Endometrial microvascular endothelial cells (primary cell): ENCODE results near the gene ABR. TPM values are rescaled to one million over a fixed set of nuclear protein-coding genes. Genes with fewer than 3 reads are reported as not detected.
"Not testable (repeated sequence)": the region's sequence is repeated elsewhere in the genome, so short reads cannot be mapped to it uniquely, and the experiment has no call there.

Experiments used
- in situ Hi-C: cut with HindIII; loops from 2 replicates; pipeline ENCODE4 v1.10.0; 2017; ENCODE audit warnings: low sequenced_read_pairs, low pct_unique_long_range_greater_than_20kb; ENCODE audit errors: inconsistent ontology term
- total RNA-seq: library from RNA; depleted of rRNA; stranded (reverse); fragments of >200 nt; gene quantifications from one replicate; pipeline ENCODE4 v1.2.3, GENCODE V29; 2015; ENCODE audit errors: inconsistent ontology term

ABR gene
- total RNA-seq, 1 donor from 2014 or later, result 63.0 TPM

DNA sequence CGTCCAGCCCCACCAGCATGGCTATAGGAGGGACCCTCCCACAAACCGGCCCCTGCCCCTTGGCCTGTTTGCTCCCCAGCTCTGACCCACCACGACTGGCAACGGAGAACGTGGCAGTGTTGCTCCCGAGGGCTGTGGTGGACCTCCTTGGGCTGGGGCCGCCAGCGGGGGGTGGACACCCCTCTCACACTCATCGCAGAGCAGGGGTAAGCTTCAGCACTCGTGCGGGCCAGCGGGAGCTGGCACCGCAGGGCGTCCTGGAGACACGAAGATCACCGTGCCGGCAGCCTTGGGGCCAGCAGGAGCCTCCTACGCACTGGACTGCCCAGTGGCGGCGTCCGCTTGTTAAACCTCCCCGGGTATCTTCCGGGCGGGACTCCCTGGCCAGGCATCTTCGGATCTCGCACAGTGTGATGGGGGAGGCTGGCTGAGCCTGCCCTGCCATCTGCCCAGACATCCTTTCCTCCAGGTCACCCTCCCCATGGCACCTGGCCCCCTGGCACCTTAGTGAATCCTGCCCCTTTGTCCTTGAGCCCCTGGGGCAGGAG lies 53.5 kb downstream of the ABR start:
- in situ Hi-C loops, result no loop called here

DNA sequence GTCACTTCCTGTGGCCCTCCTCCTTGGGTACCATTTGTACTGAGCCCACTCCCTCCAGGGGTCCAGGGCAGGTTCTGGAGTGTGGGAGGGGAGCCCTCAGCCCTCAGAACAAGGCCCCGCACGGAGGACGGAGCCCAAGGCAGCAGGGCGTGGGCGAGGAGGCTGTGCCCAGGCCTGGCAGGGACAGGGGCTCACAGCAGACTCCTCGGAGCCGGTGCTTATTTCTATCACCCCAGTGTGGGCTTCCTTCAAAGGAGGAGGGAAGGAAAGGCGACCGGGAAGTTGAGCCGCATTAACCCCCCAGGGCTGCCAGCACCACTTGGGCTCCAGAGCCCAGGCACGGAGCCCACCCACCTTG lies 54.0 kb downstream of the ABR start:
- in situ Hi-C loops, result no loop called here

DNA sequence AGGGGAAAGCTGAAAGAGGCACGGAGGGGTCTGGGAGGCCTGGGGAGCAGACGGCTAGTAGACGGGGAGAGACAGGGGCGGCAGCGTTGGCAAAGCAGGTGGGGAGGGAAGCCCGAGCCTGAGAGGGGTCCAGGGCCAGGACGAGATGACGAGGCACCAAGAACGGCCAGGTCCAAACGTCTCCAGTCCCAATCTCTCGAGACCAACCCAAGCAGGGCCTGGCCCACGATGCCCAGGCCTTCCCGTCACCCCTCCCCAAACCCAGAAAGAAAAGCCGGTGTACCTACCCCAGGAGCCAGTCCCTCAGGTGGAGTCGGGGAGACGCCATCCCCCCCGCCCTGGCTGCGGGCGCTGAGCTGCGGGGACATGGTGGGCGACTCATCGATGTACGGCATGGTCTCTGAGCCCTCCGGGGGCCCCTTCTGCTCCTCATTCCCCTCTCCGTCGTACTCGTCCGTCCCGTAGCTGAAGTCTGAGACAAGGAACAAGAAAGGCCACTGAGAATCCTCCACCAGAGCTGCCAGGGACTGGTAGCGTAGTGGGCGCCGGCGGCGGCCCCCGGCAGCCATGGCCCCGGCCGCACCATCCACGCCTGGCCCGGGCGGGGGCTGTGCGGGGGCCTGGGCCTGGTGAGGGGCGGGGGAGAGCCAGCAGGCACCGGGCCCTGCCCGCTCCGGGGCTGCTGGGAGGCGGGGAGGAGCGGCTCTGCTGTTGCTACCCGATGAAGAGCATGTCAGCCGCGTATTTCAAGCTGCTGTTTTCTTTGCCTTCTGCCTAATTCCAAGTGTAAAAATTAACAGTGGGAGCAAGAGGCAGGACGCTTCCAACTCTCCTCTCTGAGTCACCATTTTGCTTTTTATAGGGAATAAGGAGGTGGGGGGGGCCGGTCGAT lies 54.6 kb downstream of the ABR start:
- in situ Hi-C loops, result no loop called here

GRCh38 chr17:1123921-1124715 lies 55.7 kb downstream of the ABR start:
- in situ Hi-C loops, result no loop called here

DNA sequence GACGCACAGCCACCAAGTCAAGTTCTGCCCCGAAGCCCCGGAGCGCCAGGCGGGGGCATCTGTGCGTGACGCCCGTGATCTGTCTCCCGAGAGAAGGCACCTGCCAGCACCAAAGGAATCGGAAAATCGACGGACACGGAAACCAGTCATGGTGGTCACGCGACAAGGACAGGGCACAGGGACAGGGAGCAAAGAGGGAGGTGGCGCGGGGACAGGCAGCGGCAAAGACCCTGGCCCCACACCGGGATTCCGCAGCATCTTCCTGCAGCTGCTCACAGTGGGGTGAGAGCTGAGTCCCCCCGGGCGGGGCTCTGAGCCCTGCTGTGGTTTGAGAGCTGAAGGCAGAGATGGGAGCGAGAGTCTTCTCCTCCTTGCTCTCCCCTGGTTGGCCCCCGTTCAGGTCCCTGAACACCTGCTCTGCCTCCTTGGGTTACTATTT lies 56.4 kb downstream of the ABR start:
- in situ Hi-C loops, result no loop called here

GRCh38 chr17:1122533-1123392 lies 57.0 kb downstream of the ABR start:
- in situ Hi-C loops, result no loop called here

DNA sequence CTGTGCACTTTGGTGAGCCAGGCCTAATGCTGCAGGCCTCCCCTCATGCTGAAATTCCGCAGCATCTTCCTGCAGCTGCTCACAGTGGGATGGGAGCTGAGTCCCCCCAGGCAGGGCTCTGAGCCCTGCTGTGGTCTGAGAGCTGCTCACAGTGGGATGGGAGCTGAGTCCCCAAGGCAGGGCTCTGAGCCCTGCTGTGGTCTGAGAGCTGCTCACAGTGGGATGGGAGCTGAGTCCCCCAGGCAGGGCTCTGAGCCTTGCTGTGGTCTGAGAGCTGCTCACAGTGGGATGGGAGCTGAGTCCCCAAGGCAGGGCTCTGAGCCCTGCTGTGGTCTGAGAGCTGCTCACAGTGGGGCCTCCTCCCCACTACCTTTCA lies 58.4 kb downstream of the ABR start:
- in situ Hi-C loops, result not testable (repeated sequence)

- in situ Hi-C loops, result no loop called here
These were observed 59.0 kb downstream of the ABR start for GRCh38 chr17:1120596-1121441.

DNA sequence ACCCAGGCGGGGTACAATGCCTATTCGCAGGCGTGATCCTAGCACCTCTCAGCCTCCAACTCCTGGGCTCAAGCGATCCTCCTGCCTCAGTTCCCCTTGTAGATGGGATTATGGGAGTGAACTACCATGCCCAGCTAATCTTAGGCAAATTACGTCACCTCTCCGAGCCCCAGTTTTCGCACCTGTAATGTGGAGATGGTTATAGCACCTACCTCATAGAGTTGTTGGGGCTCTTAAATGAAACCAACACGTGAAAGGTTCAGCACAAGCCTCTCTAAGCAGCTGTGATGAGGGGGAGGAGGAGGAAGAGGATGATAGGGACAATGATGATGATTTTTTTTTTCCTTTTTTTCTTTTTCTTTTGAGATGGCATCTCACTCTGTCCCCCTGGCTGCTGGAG lies 59.9 kb downstream of the ABR start:
- in situ Hi-C loops, result no loop called here

DNA sequence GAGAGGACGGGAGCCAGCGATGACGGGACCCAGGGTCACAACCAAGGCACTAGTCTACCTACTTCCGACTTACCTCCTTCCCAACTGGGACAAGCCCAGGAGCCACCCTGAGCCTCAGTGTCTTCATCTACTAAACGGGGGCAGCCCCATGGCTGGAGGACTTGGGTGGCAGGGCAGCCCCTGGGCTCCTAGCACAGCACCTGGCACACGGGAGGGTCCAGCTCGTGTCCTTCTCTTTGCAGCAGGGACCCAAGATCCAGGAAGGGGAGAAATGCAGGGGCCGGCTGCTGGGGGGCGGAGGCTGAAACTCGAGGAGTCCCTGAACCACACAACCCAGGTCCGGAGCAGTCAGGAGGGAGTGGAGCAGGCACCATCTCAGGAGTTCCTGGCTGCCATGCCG lies 63.2 kb downstream of the ABR start:
- in situ Hi-C loops, result no loop called here

GRCh38 chr17:1112875-1113274 lies 66.9 kb downstream of the ABR start:
- in situ Hi-C loops, result no loop called here

DNA sequence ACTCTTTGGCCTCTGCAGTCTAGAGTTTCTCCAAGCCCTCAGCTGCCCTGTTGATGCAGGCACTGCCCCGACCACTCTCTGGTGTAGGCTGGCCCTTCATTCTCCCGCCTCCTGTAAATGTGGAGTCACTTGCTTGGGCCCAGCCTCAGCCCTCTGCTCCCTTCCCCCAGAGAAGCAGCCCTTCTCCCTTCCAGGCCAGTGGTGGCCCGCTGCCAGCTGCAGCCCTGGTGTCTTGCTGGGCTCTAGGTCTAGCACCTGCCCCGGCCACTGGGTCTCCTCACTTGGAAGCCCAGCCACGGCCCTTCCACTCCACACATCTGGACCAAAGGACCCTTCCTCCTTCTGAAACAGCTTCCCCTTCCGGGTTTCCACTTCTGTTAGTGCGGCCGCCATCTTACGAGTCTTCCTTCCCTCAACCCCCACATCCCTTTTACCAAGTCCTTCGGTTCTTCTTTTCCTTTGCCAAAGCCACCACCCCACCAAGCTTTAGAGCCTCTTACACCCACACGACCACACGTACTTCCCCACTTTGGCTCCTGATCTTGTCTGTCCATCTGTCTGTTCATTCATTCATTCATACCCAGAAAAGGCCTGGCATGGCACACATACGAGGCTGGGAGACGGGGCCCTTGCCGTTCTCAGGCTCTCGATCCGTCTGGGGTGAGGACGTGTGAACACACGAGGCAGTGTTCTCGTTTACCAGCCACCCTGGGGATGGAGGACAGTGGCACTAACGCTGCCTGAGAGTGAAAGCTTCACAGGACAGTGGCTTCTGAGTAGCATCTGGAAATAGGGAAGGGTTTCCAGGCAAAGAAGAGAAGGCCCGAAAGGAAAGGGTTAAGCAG lies 68.0 kb downstream of the ABR start:
- in situ Hi-C loops, result no loop called here

- in situ Hi-C loops, result no loop called here
These were observed 68.8 kb downstream of the ABR start for GRCh38 chr17:1110862-1111598.

DNA sequence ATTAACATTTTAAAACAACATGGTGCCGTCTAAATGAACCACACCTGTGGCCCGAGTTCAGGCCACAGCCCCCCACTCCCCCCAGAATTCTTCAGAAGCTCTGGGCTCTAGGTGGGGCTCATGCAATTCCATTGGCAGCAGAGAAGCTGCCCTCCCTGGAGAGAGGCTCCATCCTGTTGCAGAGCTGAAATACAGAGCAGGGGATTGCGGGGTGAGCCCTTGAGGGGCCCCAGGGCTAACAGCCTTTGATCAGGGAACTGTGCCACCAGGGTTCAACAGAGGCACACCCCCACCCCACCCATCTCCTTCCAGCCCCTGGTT lies 69.3 kb downstream of the ABR start:
- in situ Hi-C loops, result no loop called here

- in situ Hi-C loops, result no loop called here
These were observed 69.9 kb downstream of the ABR start for GRCh38 chr17:1109606-1110540.
